ENCODE data around the gene DDX49.

The DDX49 gene

GRCh38 chr19:18931316-18932162 is 12.0 kb downstream of the DDX49 start:
- TF ChIP-seq SIN3A (IDR thresholded peaks at IDR 0.05; ENCODE audit: borderline replicate concordance, insufficient read depth, low read length) (no peak), TAF1 (IDR thresholded peaks at IDR 0.05; ENCODE audit: borderline replicate concordance, insufficient read depth, low read length) (no peak), FOXP2 (optimal IDR thresholded peaks at IDR 0.05; ENCODE audit: borderline replicate concordance, extremely low read depth, extremely low read length, insufficient read depth) (no peak), POLR2AphosphoS5 (IDR thresholded peaks at IDR 0.05; ENCODE audit: low read depth, low read length) (no peak)

- TF ChIP-seq SIN3A (IDR thresholded peaks at IDR 0.05; ENCODE audit: borderline replicate concordance, insufficient read depth, low read length) (no peak), REST (IDR thresholded peaks at IDR 0.05; ENCODE audit: insufficient read depth in 1 of 2, low read depth in 2 of 2, low read length in 2 of 2) (no peak), POLR2AphosphoS5 (IDR thresholded peaks at IDR 0.05; ENCODE audit: low read depth, low read length) (no peak), FOXP2 (optimal IDR thresholded peaks at IDR 0.05; ENCODE audit: borderline replicate concordance, extremely low read depth, extremely low read length, insufficient read depth) (no peak), TAF1 (IDR thresholded peaks at IDR 0.05; ENCODE audit: borderline replicate concordance, insufficient read depth, low read length) (no peak)
These were observed 12.8 kb downstream of the DDX49 start for GRCh38 chr19:18932216-18932841.

GRCh38 chr19:18933297-18933696 is 13.8 kb downstream of the DDX49 start:
- TF ChIP-seq REST (IDR thresholded peaks at IDR 0.05; ENCODE audit: insufficient read depth in 1 of 2, low read depth in 2 of 2, low read length in 2 of 2) (no peak), SIN3A (IDR thresholded peaks at IDR 0.05; ENCODE audit: borderline replicate concordance, insufficient read depth, low read length) (no peak), TAF1 (IDR thresholded peaks at IDR 0.05; ENCODE audit: borderline replicate concordance, insufficient read depth, low read length) (no peak), FOXP2 (optimal IDR thresholded peaks at IDR 0.05; ENCODE audit: borderline replicate concordance, extremely low read depth, extremely low read length, insufficient read depth) (no peak), POLR2AphosphoS5 (IDR thresholded peaks at IDR 0.05; ENCODE audit: low read depth, low read length) (no peak)

- TF ChIP-seq POLR2AphosphoS5 (IDR thresholded peaks at IDR 0.05; ENCODE audit: low read depth, low read length): no peak
- TF ChIP-seq SIN3A (IDR thresholded peaks at IDR 0.05; ENCODE audit: borderline replicate concordance, insufficient read depth, low read length): no peak
These were observed 19.6 kb downstream of the DDX49 start for GRCh38 chr19:18939163-18939562.

GRCh38 chr19:18939922-18940768 is 20.6 kb downstream of the DDX49 start:
- no peak for TF ChIP-seq FOXP2 (optimal IDR thresholded peaks at IDR 0.05; ENCODE audit: borderline replicate concordance, extremely low read depth, extremely low read length, insufficient read depth)

GRCh38 chr19:18940769-18941627 is 21.5 kb downstream of the DDX49 start, which contains the start of gene HOMER3:
Gene HOMER3 (minus strand): TSS chr19:18941217. CDS start chr19:18938982, 2,235 bp downstream.
- peak; percentile 12 for TF ChIP-seq FOXP2 (optimal IDR thresholded peaks at IDR 0.05; ENCODE audit: borderline replicate concordance, extremely low read depth, extremely low read length, insufficient read depth)
- no peak for TF ChIP-seq POLR2AphosphoS5 (IDR thresholded peaks at IDR 0.05; ENCODE audit: low read depth, low read length)
- no peak for TF ChIP-seq REST (IDR thresholded peaks at IDR 0.05; ENCODE audit: insufficient read depth in 1 of 2, low read depth in 2 of 2, low read length in 2 of 2)
- no peak for TF ChIP-seq TAF1 (IDR thresholded peaks at IDR 0.05; ENCODE audit: borderline replicate concordance, insufficient read depth, low read length)
- TF ChIP-seq SIN3A (IDR thresholded peaks at IDR 0.05; ENCODE audit: borderline replicate concordance, insufficient read depth, low read length): no peak
